ENCODE data around the gene KDM2B.

KDM2B gene

DNA sequence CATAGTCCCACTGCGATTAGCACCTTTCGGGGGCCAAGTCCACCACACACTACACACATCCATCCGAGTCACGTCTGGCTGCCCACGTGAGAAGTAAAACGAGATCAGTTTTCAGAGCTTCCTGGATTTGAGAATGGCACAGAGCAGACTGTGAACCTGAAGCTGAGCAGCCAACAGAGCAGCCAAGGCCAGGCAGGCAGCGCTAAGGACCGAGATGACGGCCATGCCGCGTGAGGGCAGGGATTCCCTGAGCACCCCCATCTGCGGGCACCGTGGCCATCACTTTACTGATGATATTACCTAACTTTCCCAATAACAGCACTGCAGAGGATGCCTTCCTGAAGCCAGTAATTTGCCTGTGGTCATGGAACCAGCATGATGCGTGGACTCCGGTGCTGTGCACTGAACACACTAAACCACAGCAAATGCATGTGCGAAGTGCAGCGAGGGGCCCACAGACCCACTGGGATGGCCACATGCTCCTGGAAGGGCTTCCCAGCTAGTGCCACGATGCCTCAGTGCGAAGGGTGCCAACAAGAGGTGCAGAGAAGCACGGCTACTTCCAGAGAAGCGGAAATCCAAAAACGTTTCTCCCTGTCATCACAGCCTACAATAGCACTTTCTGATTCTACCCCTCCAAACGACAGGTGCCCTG lies 124.9 kb downstream of the KDM2B start:
- DNase-seq (ENCODE audit: low spot score), result no peak

- no peak for DNase-seq (ENCODE audit: low spot score)
Observed at GRCh38 chr12:121454921-121455320, 125.9 kb downstream of the KDM2B start.

GRCh38 chr12:121453629-121454028 lies 127.2 kb downstream of the KDM2B start:
- no peak for DNase-seq (ENCODE audit: low spot score)

GRCh38 chr12:121452985-121453360 lies 127.8 kb downstream of the KDM2B start:
- no peak for DNase-seq (ENCODE audit: low spot score)

DNA sequence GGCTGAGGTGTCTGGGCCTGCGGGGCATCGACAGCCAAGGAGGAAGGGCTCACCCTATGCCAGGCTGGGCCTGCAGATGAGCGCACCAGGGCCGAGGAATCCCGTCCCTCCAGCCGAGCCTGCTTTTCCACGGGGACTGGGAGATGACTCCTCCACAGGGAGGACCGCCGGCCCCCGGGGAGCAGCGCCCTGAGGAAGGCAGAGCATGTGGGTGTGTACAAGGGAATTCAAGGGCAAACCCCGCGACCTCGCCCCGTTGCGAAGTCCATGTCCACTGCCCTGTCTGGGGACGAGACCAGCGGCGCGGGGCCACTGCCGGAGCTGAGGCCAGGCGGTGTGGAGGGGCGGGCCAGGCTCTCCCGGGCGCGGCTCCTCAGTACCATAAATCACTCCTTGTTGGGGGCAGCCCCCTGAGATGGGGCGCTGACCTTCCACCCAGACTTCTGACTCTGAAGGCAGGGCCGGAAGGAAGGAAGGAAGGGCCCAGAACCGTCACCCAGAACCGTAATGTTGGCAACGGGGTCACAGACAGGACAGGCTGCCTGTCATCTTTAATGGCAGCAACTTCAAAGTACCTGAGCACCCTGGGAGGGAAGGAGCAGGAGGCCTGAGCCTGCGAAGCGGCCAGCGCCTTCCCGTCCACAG lies 128.4 kb downstream of the KDM2B start:
- no peak for DNase-seq (ENCODE audit: low spot score)

GRCh38 chr12:121451961-121452339 lies 128.9 kb downstream of the KDM2B start:
- no peak for DNase-seq (ENCODE audit: low spot score)

GRCh38 chr12:121448771-121449315 lies 132.0 kb downstream of the KDM2B start:
- DNase-seq (ENCODE audit: low spot score), result no peak

DNA sequence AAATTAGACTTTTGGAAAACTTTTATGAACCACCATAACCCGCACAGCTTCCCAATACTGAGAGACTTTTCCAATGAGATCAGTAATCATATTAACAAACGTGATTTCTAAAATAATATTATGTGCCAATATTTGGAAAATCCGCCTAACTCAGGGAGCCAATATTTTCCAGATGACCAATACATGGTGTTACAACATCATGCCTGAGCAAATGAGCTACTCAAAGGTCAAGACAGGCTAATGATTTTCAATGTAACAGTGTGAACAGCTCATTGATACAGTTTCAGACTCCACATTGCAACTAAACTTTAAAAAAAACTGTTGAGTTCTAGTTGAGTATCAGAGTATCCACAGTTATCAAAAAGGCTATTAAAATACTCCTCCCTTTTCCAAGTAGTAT lies 134.1 kb downstream of the KDM2B start:
- no peak for DNase-seq (ENCODE audit: low spot score)

DNA sequence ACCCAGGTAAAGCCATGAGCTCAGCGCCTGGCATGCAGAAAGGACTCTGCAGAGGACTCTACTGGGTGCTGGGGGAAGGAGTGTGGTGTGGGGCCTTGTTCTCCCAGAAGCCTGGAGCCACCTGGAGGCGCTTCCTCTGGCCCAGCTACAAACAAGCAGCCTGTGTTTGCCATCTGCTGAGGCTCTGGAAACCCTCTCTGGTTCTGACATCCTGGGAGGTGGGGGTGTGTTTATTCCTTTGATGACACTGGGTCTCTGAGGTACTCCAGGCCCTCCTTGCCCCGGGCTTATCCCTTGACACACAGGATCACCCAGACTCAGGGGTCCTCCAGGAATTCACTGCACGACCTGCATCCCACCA lies 136.0 kb downstream of the KDM2B start:
- no peak for DNase-seq (ENCODE audit: low spot score)

- DNase-seq (ENCODE audit: low spot score), result no peak
Observed at GRCh38 chr12:121443911-121444841, 136.6 kb downstream of the KDM2B start.

GRCh38 chr12:121443193-121443870 lies 137.5 kb downstream of the KDM2B start:
- DNase-seq (ENCODE audit: low spot score), result peak; percentile 58

- no peak for DNase-seq (ENCODE audit: low spot score)
Observed at GRCh38 chr12:121442028-121442948, 138.5 kb downstream of the KDM2B start.

GRCh38 chr12:121441555-121441954 lies 139.3 kb downstream of the KDM2B start:
- no peak for DNase-seq (ENCODE audit: low spot score)

DNA sequence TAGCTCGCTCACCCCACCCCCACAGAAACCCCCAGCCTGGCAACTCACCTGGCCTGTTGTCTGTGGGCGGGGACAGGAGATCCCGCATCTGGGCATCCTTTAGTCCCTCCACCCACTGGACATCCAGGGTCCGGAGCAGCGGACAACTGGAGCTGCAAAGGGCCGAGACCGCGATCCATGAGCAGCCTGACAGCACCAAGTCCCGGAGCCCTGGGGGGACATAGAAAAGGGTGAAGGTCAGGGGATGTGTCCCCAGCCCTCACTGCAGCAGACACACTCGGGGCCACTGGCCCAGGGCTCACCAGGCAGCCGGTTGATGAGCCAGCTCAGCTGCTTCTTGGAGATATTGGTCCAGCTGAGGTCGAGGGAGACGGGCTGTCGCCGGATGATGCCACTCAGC lies 140.1 kb downstream of the KDM2B start:
- DNase-seq (ENCODE audit: low spot score), result no peak

- DNase-seq (ENCODE audit: low spot score), result no peak
Observed at GRCh38 chr12:121439715-121440114, 141.1 kb downstream of the KDM2B start.

DNA sequence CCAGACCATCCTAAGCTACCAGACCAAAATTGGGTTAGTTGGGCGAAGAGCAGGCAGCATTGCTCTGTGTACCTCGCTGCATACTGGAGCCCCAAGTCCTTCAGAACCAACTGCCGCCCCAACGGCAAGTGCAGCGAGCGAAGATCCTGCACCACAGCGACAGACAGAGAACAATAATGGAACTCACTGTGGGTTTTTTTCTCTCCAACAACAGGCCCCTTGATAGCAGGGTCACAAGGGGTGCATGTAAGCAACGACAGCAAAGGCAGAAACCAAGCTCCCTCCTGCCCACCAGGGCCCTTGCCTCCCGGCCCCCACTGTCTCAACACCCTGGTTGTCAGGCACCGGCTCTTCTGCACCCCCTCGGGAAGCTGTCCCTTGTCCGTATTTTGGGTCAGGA lies 141.9 kb downstream of the KDM2B start:
- no peak for DNase-seq (ENCODE audit: low spot score)

- DNase-seq (ENCODE audit: low spot score), result no peak
Observed at GRCh38 chr12:121436706-121437105, 144.1 kb downstream of the KDM2B start.

- DNase-seq (ENCODE audit: low spot score), result no peak
Observed at GRCh38 chr12:121432740-121433480, 147.9 kb downstream of the KDM2B start.

DNA sequence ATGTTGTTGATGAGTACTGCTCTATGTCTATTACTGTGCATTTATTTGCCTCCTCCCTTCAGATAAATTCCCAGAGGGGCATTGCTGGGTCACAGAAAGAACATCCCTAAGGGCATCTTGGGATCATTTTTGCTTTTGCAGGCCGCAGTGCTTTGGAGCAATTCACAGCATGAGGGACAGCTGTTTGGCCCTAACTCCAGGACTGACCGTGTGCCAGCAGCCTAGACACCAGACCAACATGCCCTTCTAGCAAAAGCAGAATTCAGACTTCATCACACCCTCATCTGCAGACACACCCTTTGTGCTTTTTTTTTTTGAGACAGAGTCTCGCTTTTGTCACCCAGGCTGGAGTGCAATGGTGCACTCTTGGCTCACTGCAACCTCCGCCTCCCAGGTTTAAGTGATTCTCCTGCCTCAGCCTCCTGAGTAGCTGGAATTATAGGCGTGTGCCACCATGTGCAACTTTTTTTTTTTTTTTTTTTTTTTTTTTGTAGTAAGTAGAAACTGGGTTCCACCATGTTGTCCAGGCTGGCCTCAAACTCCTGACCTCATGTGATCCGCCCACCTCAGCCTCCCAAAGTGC lies 149.9 kb downstream of the KDM2B start:
- DNase-seq (ENCODE audit: low spot score), result no peak

DNA sequence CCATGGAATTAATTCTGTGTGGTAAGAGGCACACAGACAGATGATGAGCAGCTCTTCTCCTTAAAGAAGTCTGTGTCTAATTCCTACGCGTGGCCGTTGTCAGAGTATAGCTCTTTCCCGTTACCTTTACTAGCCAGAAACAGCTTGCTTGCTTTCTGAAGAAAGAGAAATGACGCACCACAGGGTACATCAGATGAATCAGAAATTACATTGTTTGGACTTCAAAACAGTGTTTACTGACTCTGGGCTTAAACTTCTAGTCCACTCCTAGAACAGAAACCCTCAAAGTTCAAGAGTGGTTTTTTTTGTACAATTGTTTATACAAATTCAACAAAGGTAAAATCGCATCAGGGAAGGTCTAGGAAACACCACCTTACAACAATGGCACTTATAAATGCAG lies 151.9 kb downstream of the KDM2B start:
- no peak for DNase-seq (ENCODE audit: low spot score)
